OCI-LY3 (cell line): ENCODE measurements around the gene CCDC106.
A peak's percentile ranks its signal among the peaks of the same experiment; 100 is the strongest.

Experiments
- H2AFZ ChIP-seq: fragments of 200-600, 300-600 bp; shearing (Covaris generic); 2 replicates; pipeline ENCODE4 v1.6.0; 2014; ENCODE audit warnings: antibody characterized with exemption, low read depth, low read length
- H3K27ac ChIP-seq: fragments of 200-600, 300-600 bp; sonication (generic); 2 replicates; pipeline ENCODE4 v1.5.1; 2014; ENCODE audit warnings: mild to moderate bottlenecking, low read length, moderate library complexity, mixed read lengths
- H3K27me3 ChIP-seq: fragments of 200-600, 300-600 bp; sonication (generic); 2 replicates; pipeline ENCODE4 v1.6.1; 2014; ENCODE audit warnings: low read depth, low read length, mixed read lengths
- H3K36me3 ChIP-seq: fragments of 200-600, 300-600 bp; sonication (generic); replicated peaks from 2 replicates; pipeline ENCODE3; 2014; ENCODE audit warnings: low read depth, low read length, mixed read lengths
- H3K4me1 ChIP-seq: fragments of 300-600, 200-600 bp; sonication (generic); 2 replicates; pipeline ENCODE4 v1.6.1; 2014; ENCODE audit warnings: low read length, mixed read lengths
- H3K4me2 ChIP-seq: fragments of 200-600, 300-600 bp; sonication (generic); 2 replicates; pipeline ENCODE4 v1.6.1; 2014; ENCODE audit warnings: low read length, mixed read lengths
- H3K4me3 ChIP-seq: fragments of 300-600, 200-600 bp; sonication (generic); 2 replicates; pipeline ENCODE4 v1.5.1; 2014; ENCODE audit warnings: antibody characterized with exemption, mild to moderate bottlenecking, low read length, moderate library complexity
- H3K79me2 ChIP-seq: fragments of 300-600, 200-600 bp; shearing (Covaris generic); 2 replicates; pipeline ENCODE4 v1.6.1; 2014; ENCODE audit warnings: mild to moderate bottlenecking, low read length, mixed read lengths
- H3K9ac ChIP-seq: fragments of 300-600, 200-600 bp; shearing (Covaris generic); 2 replicates; pipeline ENCODE4 v1.6.0; 2014; ENCODE audit warnings: mild to moderate bottlenecking, low read length, moderate library complexity
- H3K9me3 ChIP-seq: fragments of 200-600, 300-600 bp; shearing (Covaris generic); 2 replicates; pipeline ENCODE4 v1.6.1; 2014; ENCODE audit warnings: low read length, mixed read lengths; ENCODE audit not compliant: insufficient read depth
- H4K20me1 ChIP-seq: fragments of 200-600, 300-600 bp; sonication (generic); 2 replicates; pipeline ENCODE4 v1.6.1; 2016; ENCODE audit warnings: low read length, mixed read lengths; ENCODE audit not compliant: insufficient read depth
- CTCF ChIP-seq: fragments of 200-600, 300-600 bp; sonication (generic); IDR thresholded peaks from 2 replicates; pipeline ENCODE4 v1.5.1; 2014; ENCODE audit warnings: antibody characterized with exemption, low read length, low read depth
- EZH2phosphoT487 ChIP-seq: fragments of 200-600 bp; shearing (Covaris generic); IDR thresholded peaks from 2 replicates; pipeline ENCODE4 v1.6.1; 2018; ENCODE audit warnings: antibody characterized with exemption, mixed run types, low read depth

The CCDC106 gene

GRCh38 chr19:55641426-55642152 lies 6.4 kb upstream of the CCDC106 start:
- H4K20me1 ChIP-seq: no peaks in the 10 kb centered on the region
- H3K9me3 ChIP-seq: no peaks in the 10 kb centered on the region
- H3K4me1 ChIP-seq: peaks cover 24% of the 10 kb centered on the region
- no peak overlapping the region for H2AFZ ChIP-seq
- peak overlapping the region; percentile 86 for H3K4me3 ChIP-seq
- peak overlapping the region; percentile 84 for H3K27ac ChIP-seq
- peak overlapping the region; percentile 92 for H3K9ac ChIP-seq
- TF ChIP-seq CTCF: no peak
- no peak for TF ChIP-seq EZH2phosphoT487
- H3K27me3 ChIP-seq: no peaks in the 10 kb centered on the region
- H3K79me2 ChIP-seq: peaks cover 85% of the 10 kb centered on the region
- H3K4me2 ChIP-seq: peak overlapping the region; percentile 84
- peaks cover 13% of the 10 kb centered on the region for H3K36me3 ChIP-seq

- Histone ChIP-seq H3K27ac (peak overlapping the region; percentile 84), H2AFZ (no peak overlapping the region), H3K9ac (peak overlapping the region; percentile 92), H4K20me1 (no peaks in the 10 kb centered on the region), H3K4me2 (peak overlapping the region; percentile 84), H3K9me3 (no peaks in the 10 kb centered on the region), H3K36me3 (peaks cover 13% of the 10 kb centered on the region), H3K27me3 (no peaks in the 10 kb centered on the region), H3K79me2 (peaks cover 84% of the 10 kb centered on the region), H3K4me1 (peaks cover 28% of the 10 kb centered on the region), H3K4me3 (peak overlapping the region; percentile 86)
- TF ChIP-seq CTCF (no peak), EZH2phosphoT487 (no peak)
These were observed 5.6 kb upstream of the CCDC106 start for GRCh38 chr19:55642153-55643002.

GRCh38 chr19:55643003-55643886 lies 4.8 kb upstream of the CCDC106 start, which contains the start of gene ZNF581:
Gene ZNF581 (plus strand): TSS chr19:55643649. CDS start chr19:55644572, 923 bp downstream.
- Histone ChIP-seq H3K27ac (peak within 1 kb of the TSS; percentile 84), H3K4me3 (peak within 1 kb of the TSS; percentile 86), H3K4me1 (peaks cover 32% of the 10 kb centered on the region), H3K9ac (peak within 1 kb of the TSS; percentile 92), H3K27me3 (no peaks in the 10 kb centered on the region), H3K9me3 (no peaks in the 10 kb centered on the region), H4K20me1 (no peaks in the 10 kb centered on the region), H3K36me3 (peaks cover 13% of the 10 kb centered on the region), H3K79me2 (peaks cover 81% of the 10 kb centered on the region), H3K4me2 (peak within 1 kb of the TSS; percentile 84), H2AFZ (no peak within 1 kb of the TSS)
- TF ChIP-seq EZH2phosphoT487: no peak
- TF ChIP-seq CTCF: no peak
